Prostate gland (tissue), 2 donors: ENCODE measurements around the gene AGGF1.

ENCODE experiments used
- CTCF ChIP-seq, 4 experiments: fragments of 200-600 bp in 2 of 4; fragments of 450-650 bp in 2 of 4; sonication (generic) in 2 of 4; IDR thresholded peaks; 1 replicate in 3 of 4; 2 replicates in 1 of 4; pipeline ENCODE4 v1.5.1; 2016 to 2019; ENCODE audit warnings: antibody characterized with exemption in 4 of 4, mild to moderate bottlenecking in 2 of 4, moderate library complexity in 2 of 4
- POLR2A ChIP-seq: fragments of 450-650 bp; IDR thresholded peaks from one replicate; pipeline ENCODE4 v1.6.1; 2016; ENCODE audit warnings: antibody characterized with exemption, mild to moderate bottlenecking
- POLR2AphosphoS5 ChIP-seq: sonication (generic); formaldehyde crosslinking; IDR thresholded peaks from one replicate; pipeline ENCODE4 v1.6.1; 2017; ENCODE audit warnings: antibody characterized with exemption

GRCh38 chr5:77028631-77029375, 1.4 kb upstream of the AGGF1 start:
- TF ChIP-seq CTCF (IDR thresholded peaks at IDR 0.05) = no peak
- TF ChIP-seq POLR2A = no peak
- no peak for TF ChIP-seq POLR2AphosphoS5
